A673 (cell line): ENCODE data around the gene SPATA9.

Source experiments
- EZH2 ChIP-seq: fragments of 200-600 bp; sonication (generic); IDR thresholded peaks from 2 replicates; pipeline ENCODE4 v1.6.1; 2017; ENCODE audit warnings: borderline replicate concordance, low read depth, mild to moderate bottlenecking, mixed read lengths, antibody characterized with exemption, low read length; ENCODE audit not compliant: poor library complexity, severe bottlenecking
- TF ChIP-seq, protein P1 (sequence below): fragments of 300-800, 200-600 bp; sonication (generic); conservative IDR thresholded peaks from 2 replicates; pipeline ENCODE4 v1.5.1; 2017; ENCODE audit warnings: low read depth, mild to moderate bottlenecking, antibody characterized with exemption, low read length, moderate library complexity, mixed read lengths

DNA sequence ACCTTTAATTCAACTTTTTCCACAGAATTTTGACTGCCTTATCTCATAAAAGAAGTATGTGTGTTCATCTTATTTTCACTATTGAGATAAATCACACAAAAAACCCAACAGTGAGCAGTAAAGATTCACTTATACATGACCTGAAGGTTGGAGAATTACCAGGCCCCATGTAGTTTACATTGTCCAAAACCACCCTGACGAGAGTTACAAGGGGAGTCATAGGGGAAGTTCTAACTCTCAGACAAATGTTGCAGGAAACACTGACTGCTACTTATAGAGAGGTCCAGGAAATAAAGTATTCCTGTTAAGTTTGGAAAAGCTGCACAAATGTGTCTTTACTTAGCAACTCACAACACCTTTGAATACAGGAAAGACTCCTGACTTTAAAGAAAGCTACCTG lies 14.1 kb downstream of the SPATA9 start:
- TF ChIP-seq, protein P1, sequence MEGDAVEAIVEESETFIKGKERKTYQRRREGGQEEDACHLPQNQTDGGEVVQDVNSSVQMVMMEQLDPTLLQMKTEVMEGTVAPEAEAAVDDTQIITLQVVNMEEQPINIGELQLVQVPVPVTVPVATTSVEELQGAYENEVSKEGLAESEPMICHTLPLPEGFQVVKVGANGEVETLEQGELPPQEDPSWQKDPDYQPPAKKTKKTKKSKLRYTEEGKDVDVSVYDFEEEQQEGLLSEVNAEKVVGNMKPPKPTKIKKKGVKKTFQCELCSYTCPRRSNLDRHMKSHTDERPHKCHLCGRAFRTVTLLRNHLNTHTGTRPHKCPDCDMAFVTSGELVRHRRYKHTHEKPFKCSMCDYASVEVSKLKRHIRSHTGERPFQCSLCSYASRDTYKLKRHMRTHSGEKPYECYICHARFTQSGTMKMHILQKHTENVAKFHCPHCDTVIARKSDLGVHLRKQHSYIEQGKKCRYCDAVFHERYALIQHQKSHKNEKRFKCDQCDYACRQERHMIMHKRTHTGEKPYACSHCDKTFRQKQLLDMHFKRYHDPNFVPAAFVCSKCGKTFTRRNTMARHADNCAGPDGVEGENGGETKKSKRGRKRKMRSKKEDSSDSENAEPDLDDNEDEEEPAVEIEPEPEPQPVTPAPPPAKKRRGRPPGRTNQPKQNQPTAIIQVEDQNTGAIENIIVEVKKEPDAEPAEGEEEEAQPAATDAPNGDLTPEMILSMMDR, result no peak
- no peak for TF ChIP-seq EZH2
